PFSK-1 (cell line): ENCODE results near the gene GRIK3.

Source experiments
- FOXP2 ChIP-seq: optimal IDR thresholded peaks from 2 replicates; pipeline ENCODE3; 2011; ENCODE audit warnings: borderline replicate concordance, control low read depth, inconsistent platforms; ENCODE audit not compliant: insufficient read depth; ENCODE audit errors: extremely low read length, extremely low read depth
- POLR2AphosphoS5 ChIP-seq: IDR thresholded peaks from 2 replicates; pipeline ENCODE4 v1.6.1; 2012; ENCODE audit warnings: low read depth, mild to moderate bottlenecking, control low read depth, low read length, moderate library complexity
- SIN3A ChIP-seq: IDR thresholded peaks from 2 replicates; pipeline ENCODE4 v1.6.1; 2012; ENCODE audit warnings: mild to moderate bottlenecking, low read length, moderate library complexity, borderline replicate concordance; ENCODE audit not compliant: insufficient read depth
- TAF1 ChIP-seq: IDR thresholded peaks from 2 replicates; pipeline ENCODE4 v1.6.1; 2012; ENCODE audit warnings: low read length, control low read depth, borderline replicate concordance; ENCODE audit not compliant: insufficient read depth
- TF ChIP-seq, protein P1 (sequence below), 2 experiments: IDR thresholded peaks; 2 replicates each; pipeline versions ENCODE4 v1.6.1 to v1.8.0; 2011 to 2012; ENCODE audit warnings: low read depth in 2 of 2, low read length in 2 of 2, control low read depth in 1 of 2, inconsistent platforms in 1 of 2, mild to moderate bottlenecking in 1 of 2, moderate library complexity in 1 of 2; ENCODE audit not compliant: insufficient read depth in 1 of 2

GRIK3 gene

GRCh38 chr1:36857754-36858153, 176.6 kb downstream of the GRIK3 start:
- TF ChIP-seq POLR2AphosphoS5, result no peak
- TF ChIP-seq FOXP2, result no peak
- TF ChIP-seq TAF1, result no peak
- no peak for TF ChIP-seq SIN3A
- TF ChIP-seq, protein P1, sequence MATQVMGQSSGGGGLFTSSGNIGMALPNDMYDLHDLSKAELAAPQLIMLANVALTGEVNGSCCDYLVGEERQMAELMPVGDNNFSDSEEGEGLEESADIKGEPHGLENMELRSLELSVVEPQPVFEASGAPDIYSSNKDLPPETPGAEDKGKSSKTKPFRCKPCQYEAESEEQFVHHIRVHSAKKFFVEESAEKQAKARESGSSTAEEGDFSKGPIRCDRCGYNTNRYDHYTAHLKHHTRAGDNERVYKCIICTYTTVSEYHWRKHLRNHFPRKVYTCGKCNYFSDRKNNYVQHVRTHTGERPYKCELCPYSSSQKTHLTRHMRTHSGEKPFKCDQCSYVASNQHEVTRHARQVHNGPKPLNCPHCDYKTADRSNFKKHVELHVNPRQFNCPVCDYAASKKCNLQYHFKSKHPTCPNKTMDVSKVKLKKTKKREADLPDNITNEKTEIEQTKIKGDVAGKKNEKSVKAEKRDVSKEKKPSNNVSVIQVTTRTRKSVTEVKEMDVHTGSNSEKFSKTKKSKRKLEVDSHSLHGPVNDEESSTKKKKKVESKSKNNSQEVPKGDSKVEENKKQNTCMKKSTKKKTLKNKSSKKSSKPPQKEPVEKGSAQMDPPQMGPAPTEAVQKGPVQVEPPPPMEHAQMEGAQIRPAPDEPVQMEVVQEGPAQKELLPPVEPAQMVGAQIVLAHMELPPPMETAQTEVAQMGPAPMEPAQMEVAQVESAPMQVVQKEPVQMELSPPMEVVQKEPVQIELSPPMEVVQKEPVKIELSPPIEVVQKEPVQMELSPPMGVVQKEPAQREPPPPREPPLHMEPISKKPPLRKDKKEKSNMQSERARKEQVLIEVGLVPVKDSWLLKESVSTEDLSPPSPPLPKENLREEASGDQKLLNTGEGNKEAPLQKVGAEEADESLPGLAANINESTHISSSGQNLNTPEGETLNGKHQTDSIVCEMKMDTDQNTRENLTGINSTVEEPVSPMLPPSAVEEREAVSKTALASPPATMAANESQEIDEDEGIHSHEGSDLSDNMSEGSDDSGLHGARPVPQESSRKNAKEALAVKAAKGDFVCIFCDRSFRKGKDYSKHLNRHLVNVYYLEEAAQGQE (IDR thresholded peaks at IDR 0.05; ENCODE audit: insufficient read depth in 1 of 2, low read depth in 2 of 2, low read length in 2 of 2), result no peak

DNA sequence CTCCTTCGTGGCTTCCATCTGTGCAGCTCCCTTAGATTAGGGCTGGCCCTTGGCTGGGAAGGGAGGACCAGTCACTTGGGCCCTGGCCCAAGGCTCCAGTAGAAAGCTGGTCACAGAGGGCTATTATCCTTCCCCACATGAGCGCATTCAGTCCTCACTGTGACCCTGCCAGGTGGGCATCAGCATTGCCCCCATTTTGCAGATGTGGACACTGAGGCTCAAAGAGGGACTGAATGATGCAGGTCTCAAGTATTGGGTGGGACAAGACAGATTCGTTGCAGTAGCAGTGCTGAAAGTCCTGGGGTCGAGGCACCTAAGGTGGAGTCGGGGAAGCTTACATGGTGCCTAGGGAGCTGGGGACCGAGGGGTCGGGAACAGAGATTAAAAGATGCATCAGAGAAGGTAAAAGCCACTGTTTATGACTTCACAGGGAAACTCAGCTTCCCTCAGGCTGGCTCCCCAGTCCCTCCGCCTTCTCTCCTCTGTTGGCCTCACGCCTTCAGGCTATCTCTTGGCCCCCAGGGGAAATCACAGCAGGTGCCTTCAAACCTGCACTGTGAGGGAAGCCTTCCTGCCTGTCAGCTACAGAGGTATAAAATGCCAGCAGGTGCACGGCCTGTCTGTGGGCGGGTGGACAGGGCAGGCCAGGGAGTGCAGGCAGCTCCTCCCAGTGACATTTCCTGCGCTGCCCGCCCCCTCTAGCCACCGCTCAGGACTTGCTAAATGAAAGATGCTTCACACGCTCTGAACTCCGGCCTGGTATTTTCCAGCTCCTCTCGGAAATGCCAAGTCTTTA, 178.4 kb downstream of the GRIK3 start:
- TF ChIP-seq FOXP2 (no peak), POLR2AphosphoS5 (no peak), TAF1 (no peak), SIN3A (no peak)
- TF ChIP-seq, protein P1 (IDR thresholded peaks at IDR 0.05; ENCODE audit: insufficient read depth in 1 of 2, low read depth in 2 of 2, low read length in 2 of 2), result no peak

DNA sequence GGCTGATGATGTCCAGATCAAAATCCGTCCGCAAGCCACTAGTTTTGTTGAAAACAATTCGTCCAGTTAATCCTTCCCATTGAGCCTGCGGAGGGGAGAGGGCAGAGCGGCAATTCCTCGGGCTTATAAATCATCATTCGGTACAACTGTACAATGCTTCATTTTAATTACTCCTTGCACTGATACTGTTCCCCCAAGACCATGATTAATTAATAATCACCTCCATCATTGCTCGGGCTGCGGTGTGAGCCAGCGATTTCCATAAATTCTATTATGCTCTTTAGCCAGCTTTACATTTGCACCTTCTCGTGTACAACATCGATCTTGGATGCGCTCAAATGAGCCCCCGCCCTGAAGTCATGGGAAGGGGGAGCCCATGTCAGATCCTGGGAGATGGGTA, 180.7 kb downstream of the GRIK3 start:
- TF ChIP-seq, protein P1 (IDR thresholded peaks at IDR 0.05; ENCODE audit: insufficient read depth in 1 of 2, low read depth in 2 of 2, low read length in 2 of 2), result no peak
- TF ChIP-seq TAF1, result no peak
- TF ChIP-seq SIN3A, result no peak
- TF ChIP-seq FOXP2, result no peak
- TF ChIP-seq POLR2AphosphoS5, result no peak

GRCh38 chr1:36852586-36852985, 181.7 kb downstream of the GRIK3 start:
- TF ChIP-seq TAF1 (no peak), POLR2AphosphoS5 (no peak), SIN3A (no peak), FOXP2 (no peak)
- TF ChIP-seq, protein P1 (IDR thresholded peaks at IDR 0.05; ENCODE audit: insufficient read depth in 1 of 2, low read depth in 2 of 2, low read length in 2 of 2), result no peak
